HG03469 (cell line): ENCODE data around the gene TUBA3D.
A peak's percentile ranks its signal among the peaks of the same experiment; 100 is the strongest.
"Not testable (repeated sequence)": the region's sequence is repeated elsewhere in the genome, so short reads cannot be mapped to it uniquely, and the experiment has no call there.

Experiments used
- ATAC-seq: cut with Tn5 transposase; IDR thresholded peaks from one replicate; pipeline ENCODE4 v1.9.1; 2021; ENCODE audit warnings: mild to moderate bottlenecking, moderate library complexity, moderate number of reproducible peaks; ENCODE audit not compliant: unreplicated experiment

TUBA3D gene

GRCh38 chr2:131475831-131476230 is at the start of gene TUBA3D:
Gene TUBA3D (plus strand): TSS chr2:131476119. CDS start chr2:131476200, 81 bp downstream.
- ATAC-seq, result no peak

GRCh38 chr2:131426727-131427126 is 49.2 kb upstream of the TUBA3D start:
- ATAC-seq, result no peak

- ATAC-seq, result no peak
Observed at GRCh38 chr2:131431336-131431735, 44.6 kb upstream of the TUBA3D start.

GRCh38 chr2:131440742-131441468 is 35.0 kb upstream of the TUBA3D start:
- peak; percentile 80 for ATAC-seq

GRCh38 chr2:131444736-131445514 is 31.0 kb upstream of the TUBA3D start:
- ATAC-seq, result not testable (repeated sequence)

- ATAC-seq, result not testable (repeated sequence)
Observed at GRCh38 chr2:131445515-131445797, 30.5 kb upstream of the TUBA3D start.

GRCh38 chr2:131445896-131446295 is 30.0 kb upstream of the TUBA3D start:
- ATAC-seq, result no peak

GRCh38 chr2:131447981-131448380 is 27.9 kb upstream of the TUBA3D start:
- not testable (repeated sequence) for ATAC-seq

GRCh38 chr2:131451265-131451949 is 24.5 kb upstream of the TUBA3D start:
- ATAC-seq, result peak; percentile 52

- ATAC-seq, result not testable (repeated sequence)
Observed at GRCh38 chr2:131454914-131455313, 21.0 kb upstream of the TUBA3D start.

- not testable (repeated sequence) for ATAC-seq
Observed at GRCh38 chr2:131467722-131468121, 8.2 kb upstream of the TUBA3D start.

GRCh38 chr2:131470944-131471343 is 5.0 kb upstream of the TUBA3D start:
- not testable (repeated sequence) for ATAC-seq

- ATAC-seq, result not testable (repeated sequence)
Observed at GRCh38 chr2:131471624-131472023, 4.3 kb upstream of the TUBA3D start.

- ATAC-seq, result not testable (repeated sequence)
Observed at GRCh38 chr2:131473266-131473665, 2.7 kb upstream of the TUBA3D start.

- not testable (repeated sequence) for ATAC-seq
Observed at GRCh38 chr2:131476363-131476762, 444 bp downstream of the TUBA3D start.

GRCh38 chr2:131477227-131477626 is 1.3 kb downstream of the TUBA3D start:
- ATAC-seq, result not testable (repeated sequence)

- not testable (repeated sequence) for ATAC-seq
Observed at GRCh38 chr2:131478074-131478849, 2.3 kb downstream of the TUBA3D start.

GRCh38 chr2:131478850-131479461 is 3.0 kb downstream of the TUBA3D start:
- ATAC-seq, result not testable (repeated sequence)

- ATAC-seq, result not testable (repeated sequence)
Observed at GRCh38 chr2:131480351-131480750, 4.4 kb downstream of the TUBA3D start.

- ATAC-seq, result not testable (repeated sequence)
Observed at GRCh38 chr2:131482506-131483155, 6.7 kb downstream of the TUBA3D start.
